Nephron (organoid): ENCODE results near the gene TCTN2.

Experiments
- H3K27ac Mint-ChIP-seq, 3 experiments: 2 replicates each; pipeline ENCODE4 v1.8.0; 2020; ENCODE audit warnings: mixed read lengths in 3 of 3, mild to moderate bottlenecking in 2 of 3, moderate library complexity in 1 of 3
- H3K27me3 Mint-ChIP-seq: 2 replicates; pipeline ENCODE4 v1.8.0; 2021; ENCODE audit warnings: low read depth, mild to moderate bottlenecking, moderate library complexity, mixed read lengths
- H3K36me3 Mint-ChIP-seq: 2 replicates; pipeline ENCODE4 v1.8.0; 2020; ENCODE audit warnings: low read depth, mixed read lengths
- H3K4me1 Mint-ChIP-seq: 2 replicates; pipeline ENCODE4 v1.8.0; 2020; ENCODE audit warnings: mixed read lengths
- H3K4me3 Mint-ChIP-seq, 3 experiments: 2 replicates each; pipeline ENCODE4 v1.8.0; 2020; ENCODE audit warnings: mild to moderate bottlenecking in 3 of 3, mixed read lengths in 3 of 3, moderate library complexity in 2 of 3
- H3K9me3 Mint-ChIP-seq: 2 replicates; pipeline ENCODE4 v1.8.0; 2020; ENCODE audit warnings: mixed read lengths
- TF ChIP-seq, protein P1 (sequence below), 3 experiments: fragments of 200-600 bp; sonication (generic); IDR thresholded peaks; one replicate each; pipeline ENCODE4 v1.5.0; 2021; ENCODE audit warnings: antibody characterized with exemption in 3 of 3; ENCODE audit not compliant: unreplicated experiment in 3 of 3

The TCTN2 gene

DNA sequence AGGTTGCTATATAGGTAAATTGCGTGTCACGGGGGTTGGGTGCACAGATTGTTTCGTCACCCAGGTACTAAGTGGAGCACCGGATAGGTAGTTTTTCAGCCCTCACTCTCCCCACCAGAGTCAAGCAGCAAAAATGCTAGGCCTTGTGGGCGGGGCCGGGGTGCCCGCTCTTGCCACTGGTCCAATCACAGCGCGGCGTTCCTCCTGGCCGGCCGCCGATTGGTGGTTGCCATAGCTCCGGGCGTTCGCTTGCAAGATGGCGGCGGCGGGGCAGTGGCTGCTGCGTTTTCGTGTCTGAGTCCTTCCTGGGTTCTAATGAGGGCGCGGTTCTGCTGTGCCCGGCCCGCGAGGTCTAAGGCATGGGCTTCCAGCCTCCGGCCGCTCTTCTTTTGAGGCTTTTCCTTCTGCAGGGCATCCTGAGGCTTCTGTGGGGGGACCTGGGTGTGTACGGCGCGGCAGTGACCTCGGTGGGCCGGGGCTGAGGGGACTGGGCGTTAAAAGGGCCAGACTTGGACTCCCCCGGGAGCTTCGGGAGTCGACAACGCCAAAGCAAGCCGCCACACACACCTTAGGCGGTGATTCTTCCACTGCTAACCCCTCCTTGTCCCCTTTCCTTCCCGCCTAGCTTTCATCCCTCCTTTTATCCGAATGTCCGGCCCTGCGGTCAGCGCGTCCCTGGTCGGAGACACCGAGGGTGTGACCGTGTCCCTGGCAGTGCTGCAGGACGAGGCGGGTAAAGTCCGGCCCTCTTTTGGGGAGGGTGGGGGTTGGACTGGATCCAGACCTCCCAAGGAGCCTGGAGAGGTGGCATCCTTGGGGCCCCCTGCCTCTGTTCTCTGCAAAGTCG is at the start of gene TCTN2:
TCTN2 (plus strand) TSS at position 232 of the 847 bp plus-strand sequence; CDS start at position 360, 128 bp downstream.
- peaks cover 11% of the 10 kb centered on the region for H3K4me1 Mint-ChIP-seq
- peak within 1 kb of the TSS; percentile 94 for H3K4me3 Mint-ChIP-seq
- peak within 1 kb of the TSS; percentile 42 to 87 (median 82) for H3K27ac Mint-ChIP-seq
- H3K9me3 Mint-ChIP-seq = no peaks in the 10 kb centered on the region
- TF ChIP-seq, protein P1, sequence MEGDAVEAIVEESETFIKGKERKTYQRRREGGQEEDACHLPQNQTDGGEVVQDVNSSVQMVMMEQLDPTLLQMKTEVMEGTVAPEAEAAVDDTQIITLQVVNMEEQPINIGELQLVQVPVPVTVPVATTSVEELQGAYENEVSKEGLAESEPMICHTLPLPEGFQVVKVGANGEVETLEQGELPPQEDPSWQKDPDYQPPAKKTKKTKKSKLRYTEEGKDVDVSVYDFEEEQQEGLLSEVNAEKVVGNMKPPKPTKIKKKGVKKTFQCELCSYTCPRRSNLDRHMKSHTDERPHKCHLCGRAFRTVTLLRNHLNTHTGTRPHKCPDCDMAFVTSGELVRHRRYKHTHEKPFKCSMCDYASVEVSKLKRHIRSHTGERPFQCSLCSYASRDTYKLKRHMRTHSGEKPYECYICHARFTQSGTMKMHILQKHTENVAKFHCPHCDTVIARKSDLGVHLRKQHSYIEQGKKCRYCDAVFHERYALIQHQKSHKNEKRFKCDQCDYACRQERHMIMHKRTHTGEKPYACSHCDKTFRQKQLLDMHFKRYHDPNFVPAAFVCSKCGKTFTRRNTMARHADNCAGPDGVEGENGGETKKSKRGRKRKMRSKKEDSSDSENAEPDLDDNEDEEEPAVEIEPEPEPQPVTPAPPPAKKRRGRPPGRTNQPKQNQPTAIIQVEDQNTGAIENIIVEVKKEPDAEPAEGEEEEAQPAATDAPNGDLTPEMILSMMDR (IDR thresholded peaks at IDR 0.05; ENCODE audit: unreplicated experiment in 3 of 3) = no peak
- H3K36me3 Mint-ChIP-seq = peaks cover 24% of the 10 kb centered on the region
- no peaks in the 10 kb centered on the region for H3K27me3 Mint-ChIP-seq

DNA sequence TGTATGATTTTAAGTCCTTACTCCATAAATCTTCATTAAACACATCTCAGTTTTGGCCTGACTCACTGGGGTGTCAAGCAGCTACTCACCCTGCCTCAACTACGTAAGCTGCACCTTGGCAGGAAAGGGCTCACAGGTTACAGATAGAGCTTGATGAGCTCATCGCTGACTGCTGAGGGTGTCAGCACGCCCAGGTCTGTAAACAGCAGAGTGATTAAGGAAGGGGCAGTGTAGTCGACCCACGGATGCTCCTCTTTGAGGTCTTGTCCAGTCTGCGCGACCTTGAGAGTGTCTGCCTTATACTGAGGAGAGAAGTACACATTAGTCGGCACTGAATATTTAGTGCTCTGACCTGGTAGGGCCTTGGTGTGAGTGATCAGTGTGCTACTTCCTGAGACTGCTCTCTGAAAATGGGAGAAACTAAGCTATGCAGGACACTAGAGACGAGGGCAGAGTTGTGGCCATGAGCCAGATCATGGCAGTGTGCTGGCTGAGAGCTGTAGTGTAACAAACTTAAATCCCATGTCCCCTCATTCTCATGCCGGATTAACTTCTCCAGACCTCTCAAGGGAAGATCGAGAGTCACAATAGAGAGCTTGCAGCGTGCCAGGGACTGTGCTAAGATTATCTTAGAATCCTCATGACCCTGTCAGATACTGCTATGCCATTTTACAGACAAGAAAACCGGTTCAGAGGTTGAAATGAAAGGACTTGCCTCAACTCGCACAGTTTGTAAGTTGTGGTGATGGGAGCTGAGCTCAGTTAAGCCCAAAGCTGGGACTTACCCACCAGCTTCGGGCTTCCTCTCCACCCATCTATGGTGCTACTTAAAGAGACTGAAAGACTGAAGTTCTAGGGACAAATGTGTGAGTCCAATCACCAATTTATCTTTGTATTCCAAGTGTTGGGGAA is 49.0 kb upstream of the TCTN2 start:
- no peaks in the 10 kb centered on the region for H3K27me3 Mint-ChIP-seq
- H3K9me3 Mint-ChIP-seq = no peaks in the 10 kb centered on the region
- peaks cover 13% of the 10 kb centered on the region for H3K4me1 Mint-ChIP-seq
- peaks cover 70% of the 10 kb centered on the region for H3K36me3 Mint-ChIP-seq
- TF ChIP-seq, protein P1 (IDR thresholded peaks at IDR 0.05; ENCODE audit: unreplicated experiment in 3 of 3) = no peak
- H3K27ac Mint-ChIP-seq = peak overlapping the region in 2 of 3 experiments; percentile 5 to 59
- no peak overlapping the region for H3K4me3 Mint-ChIP-seq

DNA sequence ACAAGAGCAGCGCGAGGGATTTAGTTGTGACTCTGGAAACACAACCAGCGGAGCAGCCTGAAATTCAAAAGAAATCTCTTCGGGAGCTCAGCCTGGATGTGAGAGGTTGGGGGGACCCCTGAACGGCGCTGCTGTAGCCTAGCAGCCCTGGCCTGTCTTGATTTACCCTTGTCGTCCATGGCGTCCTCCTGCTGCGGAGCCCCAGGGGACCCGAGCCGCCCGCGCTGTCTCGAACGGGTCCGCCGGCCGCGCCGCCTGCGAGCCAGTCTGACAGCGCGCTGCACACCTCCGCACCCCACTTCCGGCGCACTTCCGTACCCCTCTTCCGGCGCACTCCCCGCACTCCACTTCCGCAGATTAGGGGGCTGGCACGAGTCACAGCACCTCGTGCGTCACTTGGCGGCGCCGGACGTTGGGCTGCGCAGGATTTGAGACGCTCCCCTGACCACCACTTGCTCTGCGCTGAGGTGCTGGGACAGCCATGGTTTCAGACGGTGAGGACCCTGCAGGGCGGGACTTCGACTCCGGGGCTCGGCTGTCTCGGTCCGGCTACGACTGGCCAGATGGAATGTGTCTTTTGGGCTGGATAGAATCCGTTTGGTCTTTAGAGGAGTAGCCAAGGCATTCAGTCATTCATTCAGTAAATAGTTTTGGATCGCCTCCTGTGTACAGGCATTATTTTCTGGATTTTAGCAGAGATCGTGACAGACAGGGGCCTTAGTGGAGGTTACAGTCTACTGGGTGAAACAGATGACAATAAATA is 37.4 kb upstream of the TCTN2 start, which contains the start of the genes EIF2B1 and GTF2H3:
EIF2B1 (minus strand) TSS at position 308 of the 763 bp plus-strand sequence; CDS start at position 179, 129 bp downstream.
GTF2H3 (plus strand) TSS at position 451 of the 763 bp plus-strand sequence; CDS start at position 482, 31 bp downstream.
- Mint-ChIP-seq H3K4me3 (peak within 1 kb of the TSS; percentile 99 to 100 (median 99)), H3K9me3 (no peaks in the 10 kb centered on the region)

DNA sequence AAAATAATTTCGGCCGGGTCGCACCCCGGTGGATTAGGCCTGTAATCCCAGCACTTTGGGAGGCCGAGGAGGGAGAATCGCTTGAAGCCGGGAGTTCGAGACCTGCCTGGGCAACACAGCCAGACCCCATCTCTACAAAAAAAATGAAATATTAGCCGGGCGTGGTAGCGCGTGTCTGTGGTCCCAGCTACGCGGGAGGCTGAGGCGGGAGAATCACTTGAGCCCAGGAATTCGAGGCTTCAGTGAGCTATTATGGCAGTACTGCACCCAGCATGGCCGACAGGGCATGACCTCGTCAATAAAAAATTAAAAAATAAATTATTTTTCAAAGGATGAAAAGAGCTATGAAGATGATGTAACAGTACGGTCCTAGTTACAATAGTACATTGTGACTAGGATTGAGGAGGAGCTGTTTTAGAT is 36.8 kb upstream of the TCTN2 start:
- H3K36me3 Mint-ChIP-seq = peaks cover 18% of the 10 kb centered on the region
- H3K4me1 Mint-ChIP-seq = peaks cover 17% of the 10 kb centered on the region
- peak overlapping the region; percentile 85 to 97 (median 95) for H3K27ac Mint-ChIP-seq
- no peaks in the 10 kb centered on the region for H3K27me3 Mint-ChIP-seq
- TF ChIP-seq, protein P1 (IDR thresholded peaks at IDR 0.05; ENCODE audit: unreplicated experiment in 3 of 3) = no peak
- no peaks in the 10 kb centered on the region for H3K9me3 Mint-ChIP-seq
- H3K4me3 Mint-ChIP-seq = peak overlapping the region; percentile 99 to 100 (median 99)

More for the DNA sequence above, 37.4 kb upstream of the TCTN2 start, which contains the start of the genes EIF2B1 and GTF2H3:
- TF ChIP-seq, protein P1 (IDR thresholded peaks at IDR 0.05; ENCODE audit: unreplicated experiment in 3 of 3) = no peak
- Mint-ChIP-seq H3K36me3 (peaks cover 23% of the 10 kb centered on the region), H3K27ac (peak within 1 kb of the TSS; percentile 85 to 97 (median 95)), H3K27me3 (no peaks in the 10 kb centered on the region), H3K4me1 (peaks cover 17% of the 10 kb centered on the region)

DNA sequence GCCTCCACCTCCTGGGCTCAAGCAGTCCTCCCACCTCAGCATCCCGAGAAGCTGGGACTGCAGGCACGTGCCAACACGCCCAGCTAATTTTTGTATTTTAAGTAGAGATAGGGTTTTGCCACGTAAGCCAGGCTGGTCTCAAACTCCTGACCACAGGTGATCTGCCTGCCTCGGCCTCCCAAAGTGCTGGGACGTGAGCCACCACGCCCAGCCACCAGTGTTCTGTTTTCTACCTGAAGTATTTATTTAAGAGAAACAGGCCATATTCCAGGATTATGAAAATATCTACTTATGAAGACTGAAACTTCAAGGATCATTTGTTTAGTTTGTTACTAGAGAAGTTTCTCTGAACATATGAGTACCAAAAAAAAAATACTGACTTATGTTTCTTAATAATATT is 27.0 kb upstream of the TCTN2 start:
- Mint-ChIP-seq H3K36me3 (peaks cover 25% of the 10 kb centered on the region), H3K27me3 (no peaks in the 10 kb centered on the region), H3K9me3 (no peaks in the 10 kb centered on the region), H3K27ac (no peak overlapping the region), H3K4me1 (no peaks in the 10 kb centered on the region), H3K4me3 (no peak overlapping the region)
- TF ChIP-seq, protein P1 (IDR thresholded peaks at IDR 0.05; ENCODE audit: unreplicated experiment in 3 of 3) = no peak
